Astrocyte (in vitro differentiated cells and primary cell): ENCODE results near the gene STK11IP. TPM values are rescaled to one million over a fixed set of nuclear protein-coding genes. Genes with fewer than 3 reads are reported as not detected.

ENCODE experiments used
- DNase-seq: peaks from one replicate; pipeline ENCODE4 v3.0.0-alpha.2; 2010; ENCODE audit warnings: low read depth
- FAIRE-seq: peaks from 2 replicates; lab custom pipeline; 2011; peaks lifted over from hg19 to GRCh38; lab: Jason Lieb, UNC
- H2AFZ ChIP-seq: 2 replicates; pipeline ENCODE4 v1.6.0; 2012; ENCODE audit warnings: low read depth, low read length, inconsistent platforms
- H3K27ac ChIP-seq: 2 replicates; pipeline ENCODE4 v1.5.1; 2011; ENCODE audit warnings: low read depth, low read length, inconsistent platforms
- H3K27me3 ChIP-seq: 2 replicates; pipeline ENCODE4 v1.6.0; 2011; ENCODE audit warnings: low read length, inconsistent platforms; ENCODE audit not compliant: insufficient read depth
- H3K36me3 ChIP-seq: 2 replicates; pipeline ENCODE4 v1.5.1; 2011; ENCODE audit warnings: low read length, inconsistent platforms; ENCODE audit not compliant: insufficient read depth
- H3K4me1 ChIP-seq: 2 replicates; pipeline ENCODE4 v1.5.1; 2011; ENCODE audit warnings: low read length, inconsistent platforms; ENCODE audit not compliant: insufficient read depth
- H3K4me2 ChIP-seq: 2 replicates; pipeline ENCODE4 v1.6.0; 2012; ENCODE audit warnings: low read length, inconsistent platforms
- H3K4me3 ChIP-seq: 2 replicates; pipeline ENCODE4 v1.5.1; 2011; ENCODE audit warnings: low read depth, mild to moderate bottlenecking, low read length, inconsistent platforms; ENCODE audit not compliant: insufficient read depth
- H3K79me2 ChIP-seq: 2 replicates; pipeline ENCODE4 v1.6.0; 2012; ENCODE audit warnings: mild to moderate bottlenecking, low read length, inconsistent platforms; ENCODE audit not compliant: insufficient read depth
- H3K9ac ChIP-seq: 2 replicates; pipeline ENCODE4 v1.6.0; 2012; ENCODE audit warnings: mild to moderate bottlenecking, low read length, inconsistent platforms
- H3K9me3 ChIP-seq: 2 replicates; pipeline ENCODE4 v1.5.1; 2012; ENCODE audit warnings: low read depth, mild to moderate bottlenecking, low read length, inconsistent platforms; ENCODE audit not compliant: insufficient read depth
- H4K20me1 ChIP-seq: 2 replicates; pipeline ENCODE4 v1.6.0; 2012; ENCODE audit warnings: low read length, inconsistent platforms; ENCODE audit not compliant: insufficient read depth
- H3K27ac Mint-ChIP-seq: one replicate; pipeline ENCODE4 v1.8.0; 2021; ENCODE audit warnings: mild to moderate bottlenecking, mixed read lengths; ENCODE audit not compliant: unreplicated experiment
- H3K27me3 Mint-ChIP-seq: one replicate; pipeline ENCODE4 v1.8.0; 2021; ENCODE audit warnings: low read depth, mixed read lengths; ENCODE audit not compliant: unreplicated experiment
- H3K36me3 Mint-ChIP-seq: one replicate; pipeline ENCODE4 v1.8.0; 2021; ENCODE audit warnings: low read depth, mixed read lengths; ENCODE audit not compliant: unreplicated experiment
- H3K4me1 Mint-ChIP-seq: one replicate; pipeline ENCODE4 v1.8.0; 2021; ENCODE audit warnings: low read depth, mixed read lengths; ENCODE audit not compliant: unreplicated experiment
- H3K4me3 Mint-ChIP-seq: one replicate; pipeline ENCODE4 v1.8.0; 2021; ENCODE audit warnings: mild to moderate bottlenecking, moderate library complexity, mixed read lengths; ENCODE audit not compliant: unreplicated experiment
- H3K9me3 Mint-ChIP-seq: one replicate; pipeline ENCODE4 v1.8.0; 2021; ENCODE audit warnings: mild to moderate bottlenecking, mixed read lengths; ENCODE audit not compliant: unreplicated experiment
- EZH2 ChIP-seq: IDR thresholded peaks from 2 replicates; pipeline ENCODE4 v1.6.1; 2012; ENCODE audit warnings: mild to moderate bottlenecking, low read length, inconsistent platforms; ENCODE audit not compliant: insufficient read depth
- total RNA-seq: library from RNA; stranded (reverse); gene quantifications from 2 replicates; pipeline ENCODE4 v1.2.1, GENCODE V29; 2021
- TF ChIP-seq, protein P1 (sequence below): IDR thresholded peaks from 2 replicates; pipeline ENCODE4 v1.5.1; 2011; ENCODE audit warnings: low read depth, mild to moderate bottlenecking, inconsistent platforms, low read length, moderate library complexity; ENCODE audit not compliant: insufficient read depth

Gene STK11IP
- total RNA-seq, 1 donor from 2014 or later = 24.9 TPM

DNA sequence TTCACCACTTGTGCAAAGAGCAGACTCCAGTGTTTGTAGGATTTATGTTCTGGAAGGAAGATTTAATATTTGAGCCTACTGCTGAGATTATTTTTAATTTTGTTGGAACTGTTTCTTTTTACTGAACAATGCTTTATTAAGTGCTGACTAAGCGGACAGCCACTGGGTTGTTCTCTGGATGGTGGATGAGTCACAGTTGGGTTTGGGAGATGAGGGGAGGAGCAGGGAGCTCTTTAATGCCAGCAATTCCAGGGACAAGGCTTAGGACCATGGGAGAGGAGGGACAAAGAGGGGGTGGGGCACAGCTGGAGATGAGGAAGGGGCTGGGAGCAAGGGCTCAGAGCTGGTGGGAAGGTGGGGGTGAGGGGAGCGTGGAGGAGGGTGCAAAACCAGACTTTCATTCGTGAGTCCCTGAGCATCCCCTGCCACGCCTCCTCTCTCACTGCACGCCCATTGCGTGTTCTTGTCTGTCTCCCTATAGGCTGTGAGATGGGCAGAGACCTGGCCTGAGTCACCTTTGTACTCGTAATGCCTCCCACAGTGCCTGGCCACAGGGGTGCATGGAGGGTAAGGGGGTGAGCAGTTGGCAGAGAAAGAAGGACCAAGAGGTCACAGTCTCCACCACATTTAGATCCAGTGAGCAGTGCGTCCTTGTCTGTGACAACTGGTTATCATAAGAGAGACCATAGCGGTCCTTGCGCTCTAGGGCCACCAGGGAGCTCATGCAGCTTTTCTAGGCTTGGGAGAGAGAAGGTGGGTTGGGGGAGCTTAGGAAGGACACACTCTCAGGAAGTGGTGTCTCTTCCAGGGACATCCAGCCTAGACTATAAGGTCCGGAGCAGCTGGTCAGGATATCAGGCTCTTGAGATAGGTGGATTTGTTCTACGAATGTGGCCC lies 48.2 kb downstream of the STK11IP start:
- no peaks in the 10 kb centered on the region for H3K36me3 Mint-ChIP-seq
- H2AFZ ChIP-seq = no peak overlapping the region
- H3K27ac ChIP-seq = peak overlapping the region; percentile 47
- peak overlapping the region; percentile 65 for H3K4me2 ChIP-seq
- H3K27ac Mint-ChIP-seq = peak overlapping the region; percentile 30
- no peaks in the 10 kb centered on the region for H3K9me3 Mint-ChIP-seq
- H3K27me3 Mint-ChIP-seq = no peaks in the 10 kb centered on the region
- no peaks in the 10 kb centered on the region for H3K9me3 ChIP-seq
- no peak overlapping the region for H3K4me3 ChIP-seq
- no peaks in the 10 kb centered on the region for H3K79me2 ChIP-seq
- peaks cover 15% of the 10 kb centered on the region for H3K4me1 Mint-ChIP-seq
- peaks cover 4% of the 10 kb centered on the region for H3K36me3 ChIP-seq
- H4K20me1 ChIP-seq = no peaks in the 10 kb centered on the region
- no peak for TF ChIP-seq EZH2
- TF ChIP-seq, protein P1, sequence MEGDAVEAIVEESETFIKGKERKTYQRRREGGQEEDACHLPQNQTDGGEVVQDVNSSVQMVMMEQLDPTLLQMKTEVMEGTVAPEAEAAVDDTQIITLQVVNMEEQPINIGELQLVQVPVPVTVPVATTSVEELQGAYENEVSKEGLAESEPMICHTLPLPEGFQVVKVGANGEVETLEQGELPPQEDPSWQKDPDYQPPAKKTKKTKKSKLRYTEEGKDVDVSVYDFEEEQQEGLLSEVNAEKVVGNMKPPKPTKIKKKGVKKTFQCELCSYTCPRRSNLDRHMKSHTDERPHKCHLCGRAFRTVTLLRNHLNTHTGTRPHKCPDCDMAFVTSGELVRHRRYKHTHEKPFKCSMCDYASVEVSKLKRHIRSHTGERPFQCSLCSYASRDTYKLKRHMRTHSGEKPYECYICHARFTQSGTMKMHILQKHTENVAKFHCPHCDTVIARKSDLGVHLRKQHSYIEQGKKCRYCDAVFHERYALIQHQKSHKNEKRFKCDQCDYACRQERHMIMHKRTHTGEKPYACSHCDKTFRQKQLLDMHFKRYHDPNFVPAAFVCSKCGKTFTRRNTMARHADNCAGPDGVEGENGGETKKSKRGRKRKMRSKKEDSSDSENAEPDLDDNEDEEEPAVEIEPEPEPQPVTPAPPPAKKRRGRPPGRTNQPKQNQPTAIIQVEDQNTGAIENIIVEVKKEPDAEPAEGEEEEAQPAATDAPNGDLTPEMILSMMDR = no peak
- H3K4me3 Mint-ChIP-seq = peak overlapping the region; percentile 3
- H3K9ac ChIP-seq = no peak overlapping the region
- peak; percentile 77 for DNase-seq
- FAIRE-seq = no peak
- peaks cover 22% of the 10 kb centered on the region for H3K4me1 ChIP-seq
- H3K27me3 ChIP-seq = no peaks in the 10 kb centered on the region

DNA sequence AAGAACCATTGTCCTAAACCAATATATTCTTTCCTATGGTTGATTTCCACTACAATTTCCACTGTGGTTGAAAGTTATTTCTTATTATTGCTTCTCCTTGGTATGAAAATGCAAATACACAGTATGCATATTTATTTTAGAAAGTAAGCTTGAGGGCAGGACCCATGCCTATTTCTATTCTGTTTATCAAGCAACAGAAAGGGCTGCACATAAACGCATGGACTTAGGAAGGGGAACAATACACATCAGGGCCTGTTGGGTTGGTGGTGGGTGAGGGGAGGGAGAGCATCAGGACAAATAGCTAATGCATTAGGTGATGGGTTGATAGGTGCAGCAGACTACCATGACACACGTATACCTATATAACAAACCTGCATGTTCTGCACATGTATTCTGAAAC lies 50.5 kb downstream of the STK11IP start:
- no peak overlapping the region for H3K4me2 ChIP-seq
- Mint-ChIP-seq H3K4me3 (no peak overlapping the region), H3K27me3 (peaks cover 2% of the 10 kb centered on the region), H3K9me3 (peaks cover 4% of the 10 kb centered on the region), H3K27ac (no peak overlapping the region), H3K36me3 (no peaks in the 10 kb centered on the region), H3K4me1 (peaks cover 13% of the 10 kb centered on the region)
- TF ChIP-seq, protein P1 = no peak
- TF ChIP-seq EZH2 = no peak
- no peaks in the 10 kb centered on the region for H3K9me3 ChIP-seq
- H3K9ac ChIP-seq = no peak overlapping the region
- H2AFZ ChIP-seq = no peak overlapping the region
- no peaks in the 10 kb centered on the region for H3K36me3 ChIP-seq
- H3K4me1 ChIP-seq = peaks cover 18% of the 10 kb centered on the region
- no peak overlapping the region for H3K27ac ChIP-seq
- H3K4me3 ChIP-seq = no peak overlapping the region
- H3K79me2 ChIP-seq = no peaks in the 10 kb centered on the region
- DNase-seq = no peak
- no peaks in the 10 kb centered on the region for H4K20me1 ChIP-seq
- no peak for FAIRE-seq
- H3K27me3 ChIP-seq = no peaks in the 10 kb centered on the region

DNA sequence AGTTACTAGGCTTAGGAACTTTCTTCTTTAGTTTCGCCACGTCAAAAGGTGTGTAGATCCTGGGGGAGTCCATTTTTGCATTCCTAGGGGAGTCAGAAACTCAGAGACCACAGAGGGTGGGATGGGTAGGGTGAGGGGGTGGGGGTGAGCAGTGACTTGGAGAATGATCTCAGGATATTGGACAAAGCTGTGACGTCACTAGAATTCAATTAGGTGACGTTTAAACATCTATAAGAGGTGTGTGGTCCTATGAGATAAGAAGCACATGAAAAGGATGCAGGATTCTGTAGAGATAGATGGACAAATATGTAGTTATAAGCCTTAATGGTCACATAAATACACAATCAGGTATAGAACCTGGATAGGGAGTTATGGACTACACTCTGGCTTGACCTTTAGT lies 51.3 kb downstream of the STK11IP start:
- H4K20me1 ChIP-seq = no peaks in the 10 kb centered on the region
- Mint-ChIP-seq H3K4me3 (no peak overlapping the region), H3K27me3 (peaks cover 2% of the 10 kb centered on the region), H3K9me3 (peaks cover 4% of the 10 kb centered on the region), H3K36me3 (no peaks in the 10 kb centered on the region), H3K27ac (no peak overlapping the region), H3K4me1 (peaks cover 13% of the 10 kb centered on the region)
- no peak overlapping the region for H3K9ac ChIP-seq
- no peak overlapping the region for H3K4me3 ChIP-seq
- TF ChIP-seq, protein P1 = no peak
- TF ChIP-seq EZH2 = no peak
- no peak overlapping the region for H3K4me2 ChIP-seq
- H3K27ac ChIP-seq = no peak overlapping the region
- H3K4me1 ChIP-seq = peaks cover 18% of the 10 kb centered on the region
- FAIRE-seq = no peak
- no peak for DNase-seq
- no peak overlapping the region for H2AFZ ChIP-seq
- H3K79me2 ChIP-seq = no peaks in the 10 kb centered on the region
- H3K36me3 ChIP-seq = no peaks in the 10 kb centered on the region
- H3K27me3 ChIP-seq = no peaks in the 10 kb centered on the region
- H3K9me3 ChIP-seq = no peaks in the 10 kb centered on the region
